CMK (cell line): Measurements from ENCODE around the gene SLC9A7.
A peak's percentile ranks its signal among the peaks of the same experiment; 100 is the strongest.

Experiments used
- DNase-seq: peaks from one replicate; pipeline ENCODE4 v3.0.0-alpha.2; 2010; ENCODE audit warnings: low read depth

The SLC9A7 gene

GRCh38 chrX:46647251-46647650 lies 111.7 kb downstream of the SLC9A7 start:
- DNase-seq = no peak

DNA sequence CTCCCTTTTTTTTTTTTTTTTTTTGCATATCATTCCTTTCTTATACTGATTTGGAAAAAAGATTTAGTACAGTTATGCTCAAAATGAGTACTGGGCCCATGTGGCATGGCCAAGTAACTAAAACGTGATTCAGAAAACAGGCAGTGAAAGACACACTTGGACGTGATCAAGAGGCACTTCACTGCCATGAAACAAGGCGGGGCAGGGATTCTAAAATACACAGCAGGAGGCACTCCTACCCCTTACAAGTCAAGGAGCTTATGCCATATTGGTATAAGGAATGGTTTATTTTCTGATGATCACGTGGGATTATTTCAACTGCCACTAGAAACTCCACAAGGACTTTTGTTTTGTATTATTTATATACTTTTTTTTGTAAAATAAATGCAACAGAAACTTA lies 113.3 kb downstream of the SLC9A7 start:
- no peak for DNase-seq

DNA sequence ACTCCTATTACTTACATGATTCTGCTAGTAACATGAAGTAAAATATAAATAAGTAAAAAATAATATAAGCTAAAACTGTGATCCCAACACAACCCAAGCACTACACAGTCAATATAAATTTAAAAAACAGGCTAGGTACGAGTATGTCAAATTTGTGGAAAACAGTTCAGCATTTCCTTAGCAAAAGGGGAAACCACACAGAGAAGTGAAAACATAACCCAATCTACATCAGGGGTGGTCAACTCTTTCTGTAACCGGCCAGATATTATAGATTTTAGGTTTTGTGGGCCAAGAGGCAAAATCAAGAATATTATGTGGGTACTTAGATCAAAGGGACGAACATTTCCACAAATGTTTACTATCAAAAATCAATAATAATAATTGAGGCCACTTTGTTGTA lies 115.3 kb downstream of the SLC9A7 start:
- no peak for DNase-seq

- DNase-seq = no peak
These were observed 116.8 kb downstream of the SLC9A7 start for GRCh38 chrX:46642145-46642544.

DNA sequence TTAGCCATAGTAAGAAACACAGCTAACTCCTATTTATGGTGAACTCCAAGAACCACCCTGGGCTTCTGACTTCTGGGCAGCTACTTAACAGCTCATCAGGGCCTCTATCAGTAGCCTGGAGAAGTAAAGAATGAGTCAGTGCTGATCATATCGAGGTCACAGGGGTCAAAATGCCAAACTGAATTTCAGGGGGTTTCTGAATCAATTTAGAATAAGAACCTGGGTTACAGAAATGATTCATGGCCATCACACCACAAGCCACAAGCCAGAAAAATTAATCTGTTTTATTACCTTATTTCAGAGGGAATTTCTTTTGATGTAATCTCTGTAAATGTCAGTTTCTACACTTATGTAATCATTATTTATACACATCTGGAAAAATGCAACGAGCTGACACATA lies 121.0 kb downstream of the SLC9A7 start:
- DNase-seq = no peak

GRCh38 chrX:46636223-46636622 lies 122.7 kb downstream of the SLC9A7 start:
- DNase-seq = no peak

DNA sequence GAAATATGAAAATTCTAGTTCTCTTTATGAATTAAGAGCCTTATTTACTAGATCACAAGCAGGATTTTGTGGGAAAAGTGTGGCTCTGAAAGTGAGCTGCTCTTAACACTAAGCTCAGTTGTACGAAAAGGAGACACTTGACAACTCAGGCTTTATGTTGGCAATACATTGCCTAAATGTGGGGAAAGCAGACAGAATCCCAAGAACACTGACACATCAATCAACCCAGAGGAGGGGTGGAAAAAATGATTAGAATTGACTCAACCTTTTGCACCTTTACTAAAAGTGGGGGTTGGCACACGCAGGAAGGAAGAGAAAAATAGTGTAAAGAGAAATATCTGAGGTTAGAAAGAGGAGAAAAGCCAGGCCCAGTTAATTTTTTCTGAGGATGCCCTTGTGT lies 123.7 kb downstream of the SLC9A7 start:
- DNase-seq = no peak

- DNase-seq = no peak
These were observed 124.3 kb downstream of the SLC9A7 start for GRCh38 chrX:46634577-46634976.

- DNase-seq = no peak
These were observed 128.8 kb downstream of the SLC9A7 start for GRCh38 chrX:46630141-46630540.

GRCh38 chrX:46628460-46629371 lies 130.2 kb downstream of the SLC9A7 start:
- DNase-seq = no peak

- DNase-seq = no peak
These were observed 131.1 kb downstream of the SLC9A7 start for GRCh38 chrX:46627711-46628419.

DNA sequence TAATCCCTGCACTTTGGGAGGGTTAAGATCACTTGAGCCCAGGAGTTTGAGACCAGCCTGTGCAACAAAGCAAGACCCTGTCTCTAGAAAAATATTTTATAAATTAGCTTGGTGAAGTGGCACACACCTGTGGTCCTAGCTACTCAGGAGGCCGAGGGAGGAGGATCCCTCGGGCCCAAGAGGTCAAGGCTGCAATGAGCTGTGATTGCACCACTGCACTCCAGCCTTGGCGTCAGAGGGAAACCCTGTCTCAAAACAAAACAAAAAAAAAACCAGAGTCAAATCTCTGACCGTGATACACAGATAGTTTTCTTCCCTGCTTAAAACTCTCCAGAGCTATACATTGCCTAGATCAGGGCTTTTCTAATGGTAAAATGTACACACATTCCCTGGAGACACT lies 131.9 kb downstream of the SLC9A7 start:
- DNase-seq = no peak

DNA sequence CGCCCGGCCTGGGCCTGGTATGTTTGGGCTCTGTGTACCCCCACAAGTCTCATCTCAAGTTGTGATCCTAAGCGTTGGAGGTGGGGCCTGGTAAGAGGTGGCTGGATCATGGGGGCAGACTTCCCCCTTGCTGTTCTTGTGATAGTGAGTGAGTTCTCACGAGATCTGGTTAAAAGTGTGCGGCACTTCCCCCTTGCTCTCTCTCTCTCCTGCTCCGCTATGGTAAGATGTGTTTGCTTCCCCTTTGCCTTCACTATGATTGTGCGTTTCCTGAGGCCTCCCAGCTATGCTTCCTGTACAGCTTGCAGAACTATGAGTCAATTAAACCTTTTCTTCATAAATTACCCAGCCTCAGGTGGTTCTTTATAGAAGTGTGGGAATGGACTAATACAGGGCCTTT lies 132.4 kb downstream of the SLC9A7 start:
- peak; percentile 72 for DNase-seq

GRCh38 chrX:46624090-46624786 lies 134.7 kb downstream of the SLC9A7 start:
- no peak for DNase-seq

- no peak for DNase-seq
These were observed 137.3 kb downstream of the SLC9A7 start for GRCh38 chrX:46621572-46621971.

- DNase-seq = peak; percentile 47
These were observed 138.4 kb downstream of the SLC9A7 start for GRCh38 chrX:46620505-46620904.

DNA sequence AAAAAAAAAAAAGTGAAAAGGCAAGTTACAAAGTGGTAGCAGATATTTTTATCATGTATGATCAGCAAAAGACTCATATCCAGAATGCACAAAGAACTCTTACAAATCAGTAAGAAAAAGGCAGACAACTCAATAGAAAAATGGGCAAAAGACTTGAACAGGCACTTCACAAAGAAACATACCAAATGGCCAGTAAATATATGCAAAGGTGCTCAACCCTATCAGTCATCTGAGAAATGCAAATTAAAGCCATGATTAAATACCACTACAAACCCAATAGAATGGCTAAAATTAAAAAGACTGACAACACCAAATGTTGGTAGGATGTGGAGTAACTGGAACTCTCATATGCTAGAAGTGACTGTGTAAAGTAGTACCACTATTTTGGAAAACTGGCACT lies 140.0 kb downstream of the SLC9A7 start:
- DNase-seq = no peak

GRCh38 chrX:46617906-46618305 lies 141.0 kb downstream of the SLC9A7 start:
- no peak for DNase-seq

DNA sequence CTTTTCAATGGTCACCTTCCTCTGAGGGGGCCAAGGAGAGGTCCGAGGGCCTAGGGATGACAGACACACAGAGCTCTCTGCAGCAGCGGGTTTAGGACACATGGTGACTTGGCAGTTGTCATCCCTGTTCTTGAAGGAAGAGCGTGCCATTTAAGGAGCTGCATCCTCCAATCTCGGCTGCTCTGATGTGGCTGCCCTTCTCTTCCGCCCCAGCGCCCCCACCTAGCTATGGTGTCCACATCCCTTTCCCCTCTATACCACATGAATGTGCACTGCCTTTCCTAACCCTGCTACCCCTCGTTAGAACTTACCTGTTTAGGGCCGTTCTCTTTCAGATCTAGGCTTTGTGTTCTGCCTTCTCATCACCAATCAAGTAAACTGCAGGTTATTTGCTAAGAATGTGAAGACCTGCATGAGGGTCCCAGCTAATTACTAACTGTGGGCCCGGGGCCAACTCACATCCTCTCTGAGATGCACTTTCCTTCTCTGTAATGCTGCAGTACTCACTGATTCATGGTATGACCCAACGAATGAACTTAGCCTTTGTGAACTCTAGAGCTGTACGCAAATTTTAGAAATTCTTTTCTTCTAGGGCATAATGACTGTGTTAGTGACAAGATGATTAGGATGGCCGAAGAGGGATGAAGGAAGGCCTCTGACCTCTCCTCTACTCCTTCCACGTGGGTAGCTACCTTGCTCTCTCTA lies 147.1 kb downstream of the SLC9A7 start:
- DNase-seq = no peak

DNA sequence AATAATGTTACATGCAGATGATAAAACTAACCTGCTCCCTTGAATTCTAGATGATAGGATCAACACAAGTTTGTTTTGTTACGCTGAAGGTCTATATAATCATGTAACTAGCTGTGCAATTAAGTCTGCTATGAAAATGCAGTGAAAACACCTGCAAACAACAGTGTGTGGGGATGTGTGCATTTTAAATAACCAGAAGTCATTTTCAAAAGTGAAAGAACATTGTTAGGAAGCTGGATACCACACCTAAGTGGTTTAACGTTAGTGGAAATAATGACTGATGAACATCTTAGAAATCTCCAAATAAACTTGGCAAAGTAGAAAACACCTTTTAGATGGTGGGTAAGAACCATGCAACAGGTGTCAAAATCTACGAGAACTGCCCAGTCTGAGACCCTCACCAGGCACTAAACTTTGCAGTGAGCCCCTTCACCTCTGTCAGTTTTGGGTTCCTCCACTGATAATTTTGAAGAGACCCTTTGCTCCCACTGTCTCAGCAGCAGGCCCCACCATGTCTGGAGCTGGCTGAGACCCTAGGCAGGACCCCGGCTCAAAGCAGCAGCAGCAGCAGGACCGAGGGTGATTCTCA lies 148.8 kb downstream of the SLC9A7 start:
- DNase-seq = no peak

GRCh38 chrX:46607916-46608315 lies 151.0 kb downstream of the SLC9A7 start:
- no peak for DNase-seq
